HepG2 (cell line): ENCODE results near the gene EYA2.

Experiments used
- GABPA ChIP-seq, 2 experiments: IDR thresholded peaks; 2 replicates each; pipeline ENCODE4 v1.6.1; 2011 to 2016; ENCODE audit warnings: low read depth in 2 of 2, low read length in 1 of 2, missing biosample characterization in 1 of 2, missing genetic modification characterization in 1 of 2
- NFKB2 ChIP-seq: sonication (generic); formaldehyde crosslinking; IDR thresholded peaks from 2 replicates; pipeline ENCODE4 v1.4.0; 2020; ENCODE audit warnings: missing genetic modification reagents, borderline replicate concordance
- RAD21 ChIP-seq: fragments of 450-650 bp; formaldehyde crosslinking; IDR thresholded peaks from 2 replicates; pipeline ENCODE4 v1.5.0; 2020; ENCODE audit warnings: mild to moderate bottlenecking
- ZNF768 ChIP-seq: sonication (generic); formaldehyde crosslinking; IDR thresholded peaks from 2 replicates; pipeline ENCODE4 v1.4.0; 2020; ENCODE audit warnings: missing genetic modification reagents
- TF ChIP-seq, protein P1 (sequence below), 2 experiments: IDR thresholded peaks; 2 replicates each; pipeline ENCODE4 v1.6.1; 2011 to 2012; ENCODE audit warnings: low read length in 2 of 2, borderline replicate concordance in 1 of 2, low read depth in 1 of 2, mild to moderate bottlenecking in 1 of 2, moderate library complexity in 1 of 2

- TF ChIP-seq ZNF768 (no peak), NFKB2 (CRISPR knock-in tag) (no peak), RAD21 (CRISPR knock-in tag) (no peak), GABPA (IDR thresholded peaks at IDR 0.05; ENCODE audit: low read depth, low read length) (no peak), GABPA (CRISPR knock-in tag; IDR thresholded peaks at IDR 0.05; ENCODE audit: low read depth) (no peak)
- TF ChIP-seq, protein P1, sequence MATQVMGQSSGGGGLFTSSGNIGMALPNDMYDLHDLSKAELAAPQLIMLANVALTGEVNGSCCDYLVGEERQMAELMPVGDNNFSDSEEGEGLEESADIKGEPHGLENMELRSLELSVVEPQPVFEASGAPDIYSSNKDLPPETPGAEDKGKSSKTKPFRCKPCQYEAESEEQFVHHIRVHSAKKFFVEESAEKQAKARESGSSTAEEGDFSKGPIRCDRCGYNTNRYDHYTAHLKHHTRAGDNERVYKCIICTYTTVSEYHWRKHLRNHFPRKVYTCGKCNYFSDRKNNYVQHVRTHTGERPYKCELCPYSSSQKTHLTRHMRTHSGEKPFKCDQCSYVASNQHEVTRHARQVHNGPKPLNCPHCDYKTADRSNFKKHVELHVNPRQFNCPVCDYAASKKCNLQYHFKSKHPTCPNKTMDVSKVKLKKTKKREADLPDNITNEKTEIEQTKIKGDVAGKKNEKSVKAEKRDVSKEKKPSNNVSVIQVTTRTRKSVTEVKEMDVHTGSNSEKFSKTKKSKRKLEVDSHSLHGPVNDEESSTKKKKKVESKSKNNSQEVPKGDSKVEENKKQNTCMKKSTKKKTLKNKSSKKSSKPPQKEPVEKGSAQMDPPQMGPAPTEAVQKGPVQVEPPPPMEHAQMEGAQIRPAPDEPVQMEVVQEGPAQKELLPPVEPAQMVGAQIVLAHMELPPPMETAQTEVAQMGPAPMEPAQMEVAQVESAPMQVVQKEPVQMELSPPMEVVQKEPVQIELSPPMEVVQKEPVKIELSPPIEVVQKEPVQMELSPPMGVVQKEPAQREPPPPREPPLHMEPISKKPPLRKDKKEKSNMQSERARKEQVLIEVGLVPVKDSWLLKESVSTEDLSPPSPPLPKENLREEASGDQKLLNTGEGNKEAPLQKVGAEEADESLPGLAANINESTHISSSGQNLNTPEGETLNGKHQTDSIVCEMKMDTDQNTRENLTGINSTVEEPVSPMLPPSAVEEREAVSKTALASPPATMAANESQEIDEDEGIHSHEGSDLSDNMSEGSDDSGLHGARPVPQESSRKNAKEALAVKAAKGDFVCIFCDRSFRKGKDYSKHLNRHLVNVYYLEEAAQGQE (IDR thresholded peaks at IDR 0.05; ENCODE audit: borderline replicate concordance in 1 of 2, low read depth in 1 of 2, low read length in 2 of 2), result no peak
Measured at GRCh38 chr20:47021850-47022249, 127.2 kb downstream of the EYA2 start.
